B cell (primary cell): Measurements from ENCODE around the gene HIPK1. TPM values are rescaled to one million over a fixed set of nuclear protein-coding genes. Genes with fewer than 3 reads are reported as not detected.

Experiments used
- ATAC-seq: fragments of 200-7000 bp; cut with Tn5 transposase; one replicate; pipeline ENCODE4 v1.10.0; 2021; ENCODE audit warnings: low read depth, mild to moderate bottlenecking, moderate number of reproducible peaks, moderate library complexity
- CTCF ChIA-PET: fragments of 350-600 bp; sonication (Branson Sonifier 250); formaldehyde crosslinking; loops from one replicate; lab custom pipeline; 2021; ENCODE audit warnings: antibody characterized with exemption, inconsistent platforms; lab: Charles Lee
- POLR2A ChIA-PET: fragments of 350-600 bp; sonication (Branson Sonifier 250); formaldehyde crosslinking; loops from one replicate; lab custom pipeline; 2021; ENCODE audit warnings: antibody characterized with exemption; lab: Charles Lee
- DNase-seq: peaks from one replicate; pipeline ENCODE4 v3.0.0; 2013
- H2AFZ ChIP-seq: 2 replicates; pipeline ENCODE4 v1.6.1; 2012; ENCODE audit warnings: mild to moderate bottlenecking, low read depth, low read length; ENCODE audit not compliant: insufficient read depth, poor library complexity, severe bottlenecking
- H3K27ac ChIP-seq, 2 donors: 1 replicate in 1 of 2; 2 replicates in 1 of 2; pipeline ENCODE4 v1.5.1; 2012 to 2013; ENCODE audit warnings: low read length in 2 of 2, mild to moderate bottlenecking in 2 of 2, moderate library complexity in 1 of 2
- H3K27me3 ChIP-seq, 4 experiments: fragments of 200-600 bp in 1 of 4; sonication (generic) in 1 of 4; replicated peaks in 1 of 4; 1 replicate in 2 of 4; 2 replicates in 2 of 4; pipeline versions ENCODE4 v1.6.1 to v1.7.0; 2013 to 2016; ENCODE audit warnings: low read length in 3 of 4, mild to moderate bottlenecking in 2 of 4, mixed read lengths in 1 of 4, moderate library complexity in 1 of 4; ENCODE audit not compliant: insufficient read depth in 4 of 4, control insufficient read depth in 3 of 4; ENCODE audit errors: control extremely low read depth in 1 of 4
- H3K36me3 ChIP-seq, 2 experiments: replicated peaks in 1 of 2; 1 replicate in 1 of 2; 2 replicates in 1 of 2; pipeline versions ENCODE4 v1.6.1 to v1.7.1; 2013; ENCODE audit warnings: low read length in 1 of 2; ENCODE audit not compliant: insufficient read depth in 2 of 2, control insufficient read depth in 1 of 2; ENCODE audit errors: control extremely low read depth in 1 of 2, extremely low read depth in 1 of 2
- H3K4me1 ChIP-seq, 2 donors: fragments of 200-600 bp in 1 of 2; sonication (generic) in 1 of 2; 1 replicate in 1 of 2; 2 replicates in 1 of 2; pipeline versions ENCODE4 v1.5.1 to v1.6.1; 2013 to 2017; ENCODE audit warnings: low read length in 2 of 2; ENCODE audit not compliant: control insufficient read depth in 2 of 2, insufficient read depth in 2 of 2
- H3K4me2 ChIP-seq: replicated peaks from 2 replicates; pipeline ENCODE3; 2012; ENCODE audit warnings: mild to moderate bottlenecking, low read depth, low read length; ENCODE audit not compliant: poor library complexity, severe bottlenecking
- H3K4me3 ChIP-seq, 5 experiments: fragments of 200-600 bp in 1 of 5; sonication (generic) in 1 of 5; 1 replicate in 3 of 5; 2 replicates in 2 of 5; pipeline versions ENCODE4 v1.5.1 to v1.7.0; 2011 to 2016; ENCODE audit warnings: low read length in 4 of 5, mild to moderate bottlenecking in 4 of 5, low read depth in 2 of 5, control low read depth in 1 of 5, moderate library complexity in 1 of 5; ENCODE audit not compliant: insufficient read depth in 1 of 5; ENCODE audit errors: control extremely low read depth in 1 of 5, extremely low read depth in 1 of 5
- H3K79me2 ChIP-seq: fragments of 200-600 bp; sonication (generic); one replicate; pipeline ENCODE4 v1.6.0; 2016; ENCODE audit warnings: low read length; ENCODE audit not compliant: control insufficient read depth, insufficient read depth
- H3K9ac ChIP-seq: fragments of 200-600 bp; sonication (generic); 2 replicates; pipeline ENCODE4 v1.6.1; 2017; ENCODE audit warnings: mild to moderate bottlenecking, low read length, moderate library complexity
- H3K9me3 ChIP-seq, 3 donors: one replicate each; pipeline versions ENCODE4 v1.6.1 to v1.7.1; 2013; ENCODE audit warnings: low read length in 2 of 3; ENCODE audit not compliant: control insufficient read depth in 2 of 3, insufficient read depth in 1 of 3; ENCODE audit errors: control extremely low read depth in 1 of 3
- H4K20me1 ChIP-seq: 2 replicates; pipeline ENCODE4 v1.6.0; 2012; ENCODE audit warnings: mild to moderate bottlenecking, low read length; ENCODE audit not compliant: insufficient read depth, control insufficient read depth, poor library complexity, severe bottlenecking
- H3K27ac Mint-ChIP-seq: one replicate; pipeline ENCODE4 v1.8.0; 2021; ENCODE audit warnings: mixed read lengths
- H3K27me3 Mint-ChIP-seq: one replicate; pipeline ENCODE4 v1.8.0; 2021; ENCODE audit warnings: mixed read lengths
- H3K4me1 Mint-ChIP-seq: one replicate; pipeline ENCODE4 v1.8.0; 2021; ENCODE audit warnings: mixed read lengths
- H3K4me3 Mint-ChIP-seq: one replicate; pipeline ENCODE4 v1.8.0; 2021; ENCODE audit warnings: mixed read lengths
- H3K9me3 Mint-ChIP-seq: one replicate; pipeline ENCODE4 v1.8.0; 2022; ENCODE audit warnings: mixed read lengths; ENCODE audit not compliant: insufficient read depth
- CTCF ChIP-seq: fragments of 200-600 bp; IDR thresholded peaks from one replicate; pipeline ENCODE4 v1.8.0; 2022; ENCODE audit warnings: antibody characterized with exemption, mild to moderate bottlenecking
- EZH2 ChIP-seq: IDR thresholded peaks from 2 replicates; pipeline ENCODE4 v1.6.1; 2012; ENCODE audit warnings: borderline replicate concordance, low read depth, mild to moderate bottlenecking, moderate library complexity, low read length; ENCODE audit not compliant: insufficient read depth, poor library complexity, severe bottlenecking
- WGBS: methylation state at CpG from one replicate; pipeline ENCODE4 v1.1.5; 2013; ENCODE audit warnings: missing lambda C conversion rate; ENCODE audit not compliant: insufficient coverage; 5-methylcytosine and 5-hydroxymethylcytosine counted together
- intact Hi-C: fragments of 100-400 bp; cut with micrococcal nuclease; formaldehyde crosslinking; loops from one replicate; pipeline ENCODE4 v1.10.0; 2022
- polyA plus RNA-seq: library from polyadenylated mRNA; depleted of rRNA; stranded (reverse); fragments of >200 nt; gene quantifications from 2 replicates; pipeline ENCODE4 v1.2.3, GENCODE V29; 2012
- total RNA-seq, 2 donors: library from RNA; stranded (reverse); fragments of 120-200 nt in 1 of 2; gene quantifications; 1 replicate in 1 of 2; 2 replicates in 1 of 2; pipeline versions ENCODE4 v1.2.3 to v1.2.4, GENCODE V29; 2013 to 2022

The HIPK1 gene
- total and polyA plus RNA-seq, 2 donors (not counting 1 experiment from before 2014, with no cell fraction given): 13.6 to 48.0 TPM

GRCh38 chr1:114023377-114023776, 94.3 kb downstream of the HIPK1 start:
- no peak overlapping the region for H3K27ac Mint-ChIP-seq
- Histone ChIP-seq H4K20me1 (no peaks in the 10 kb centered on the region), H3K9me3 (peaks cover 0 to 7% (median 0%) of the 10 kb centered on the region in 3 donors), H3K36me3 (no peaks in the 10 kb centered on the region), H3K79me2 (no peaks in the 10 kb centered on the region), H3K27ac (no peak overlapping the region), H3K9ac (no peak overlapping the region), H3K27me3 (no peaks in the 10 kb centered on the region), H3K4me1 (no peaks in the 10 kb centered on the region), H2AFZ (no peak overlapping the region), H3K4me2 (no peak overlapping the region), H3K4me3 (no peak overlapping the region)
- DNase-seq (no peak), ATAC-seq (no peak)
- 94% methylated on average over 3 of the region's 6 CpGs for WGBS
- intact Hi-C loops: no loop called here
- H3K4me3 Mint-ChIP-seq: no peak overlapping the region
- TF ChIP-seq EZH2 (no peak), CTCF (no peak)
- H3K9me3 Mint-ChIP-seq: no peaks in the 10 kb centered on the region
- peaks cover 9% of the 10 kb centered on the region for H3K27me3 Mint-ChIP-seq
- no peaks in the 10 kb centered on the region for H3K4me1 Mint-ChIP-seq
- ChIA-PET CTCF (no interaction called here), POLR2A (no interaction called here)

GRCh38 chr1:114024049-114024448, 94.9 kb downstream of the HIPK1 start:
- Mint-ChIP-seq H3K27ac (no peak overlapping the region), H3K4me3 (no peak overlapping the region), H3K9me3 (no peaks in the 10 kb centered on the region), H3K4me1 (no peaks in the 10 kb centered on the region), H3K27me3 (peaks cover 9% of the 10 kb centered on the region)
- ChIA-PET CTCF (no interaction called here), POLR2A (no interaction called here)
- Histone ChIP-seq H3K27me3 (no peaks in the 10 kb centered on the region), H3K9ac (no peak overlapping the region), H4K20me1 (no peaks in the 10 kb centered on the region), H3K79me2 (no peaks in the 10 kb centered on the region), H2AFZ (no peak overlapping the region), H3K4me1 (no peaks in the 10 kb centered on the region), H3K4me3 (no peak overlapping the region), H3K4me2 (no peak overlapping the region), H3K27ac (no peak overlapping the region), H3K36me3 (no peaks in the 10 kb centered on the region), H3K9me3 (peaks cover 0 to 7% (median 0%) of the 10 kb centered on the region in 3 donors)
- DNase-seq: no peak
- 100% methylated on average over 2 of the region's 6 CpGs for WGBS
- no peak for ATAC-seq
- intact Hi-C loops: no loop called here
- TF ChIP-seq CTCF: no peak
- TF ChIP-seq EZH2: no peak
